H1 (cell line): Measurements from ENCODE around the gene TMEM130. TPM values are rescaled to one million over a fixed set of nuclear protein-coding genes. Genes with fewer than 3 reads are reported as not detected.

Experiments
- CTCF ChIA-PET: fragments of 300-600 bp; sonication (Branson Sonifier 250); formaldehyde crosslinking; loops from one replicate; lab custom pipeline; 2021; ENCODE audit not compliant: partially characterized antibody; lab: Charles Lee
- POLR2A ChIA-PET: fragments of 300-600 bp; sonication (Branson Sonifier 250); formaldehyde crosslinking; loops from one replicate; lab custom pipeline; 2021; ENCODE audit warnings: inconsistent platforms; ENCODE audit not compliant: partially characterized antibody; lab: Charles Lee
- DNase-seq, 2 experiments: peaks; one replicate each; pipeline versions ENCODE4 v3.0.0 to v3.0.0-alpha.2; 2010 to 2022; ENCODE audit warnings: low spot score in 2 of 2, low read depth in 1 of 2, mixed read lengths in 1 of 2
- FAIRE-seq: peaks from 2 replicates; lab custom pipeline; 2011; peaks lifted over from hg19 to GRCh38; lab: Jason Lieb, UNC
- H2AFZ ChIP-seq: 2 replicates; pipeline ENCODE4 v1.8.1; 2012; ENCODE audit warnings: low read length, inconsistent platforms
- H2AK5ac ChIP-seq: 2 replicates; pipeline ENCODE4 v1.6.1; 2013; ENCODE audit warnings: low read depth, low read length
- H2BK120ac ChIP-seq: replicated peaks from 2 replicates; pipeline ENCODE3; 2013; ENCODE audit warnings: low read depth, low read length, inconsistent platforms
- H2BK12ac ChIP-seq: 2 replicates; pipeline ENCODE4 v1.6.1; 2013; ENCODE audit warnings: low read depth, low read length
- H2BK15ac ChIP-seq: 2 replicates; pipeline ENCODE4 v1.6.1; 2013; ENCODE audit warnings: low read length
- H2BK20ac ChIP-seq: 2 replicates; pipeline ENCODE4 v1.6.1; 2013; ENCODE audit warnings: low read length
- H2BK5ac ChIP-seq: 2 replicates; pipeline ENCODE4 v1.6.1; 2013; ENCODE audit warnings: low read depth, low read length
- H3K14ac ChIP-seq: 2 replicates; pipeline ENCODE4 v1.6.1; 2013; ENCODE audit warnings: inconsistent platforms; ENCODE audit not compliant: insufficient read length
- H3K18ac ChIP-seq: 2 replicates; pipeline ENCODE4 v1.6.1; 2013; ENCODE audit warnings: low read length; ENCODE audit errors: extremely low read depth
- H3K23ac ChIP-seq: 2 replicates; pipeline ENCODE4 v1.6.1; 2013; ENCODE audit warnings: inconsistent platforms; ENCODE audit not compliant: insufficient read length
- H3K23me2 ChIP-seq: 2 replicates; pipeline ENCODE4 v1.6.1; 2013; ENCODE audit warnings: low read depth, low read length
- H3K27ac ChIP-seq: 2 replicates; pipeline ENCODE4 v1.6.1; 2011; ENCODE audit warnings: low read depth, low read length, inconsistent platforms
- H3K27me3 ChIP-seq, 4 experiments: replicated peaks in 1 of 4; 1 replicate in 1 of 4; 2 replicates in 3 of 4; pipeline versions ENCODE4 v1.6.1 to v1.8.1; 2011 to 2013; ENCODE audit warnings: low read length in 3 of 4, mild to moderate bottlenecking in 3 of 4, inconsistent platforms in 2 of 4, mixed read lengths in 2 of 4, moderate library complexity in 1 of 4; ENCODE audit not compliant: control insufficient read depth in 3 of 4, insufficient read depth in 3 of 4; ENCODE audit errors: extremely low read depth in 1 of 4
- H3K36me3 ChIP-seq, 4 experiments: 2 replicates each; pipeline versions ENCODE4 v1.6.1 to v1.8.1; 2011 to 2013; ENCODE audit warnings: mild to moderate bottlenecking in 4 of 4, low read length in 3 of 4, moderate library complexity in 2 of 4, control low read depth in 1 of 4, inconsistent platforms in 1 of 4; ENCODE audit not compliant: insufficient read depth in 4 of 4, control insufficient read depth in 2 of 4
- H3K4ac ChIP-seq: replicated peaks from 2 replicates; pipeline ENCODE3; 2013; ENCODE audit warnings: low read length, low read depth, mixed read lengths, inconsistent platforms; ENCODE audit not compliant: insufficient read length
- H3K4me1 ChIP-seq, 4 experiments: replicated peaks in 1 of 4; 1 replicate in 1 of 4; 2 replicates in 3 of 4; pipeline versions ENCODE4 v1.6.1 to v1.8.1; 2011 to 2013; ENCODE audit warnings: low read length in 3 of 4, inconsistent platforms in 2 of 4, mixed read lengths in 1 of 4; ENCODE audit not compliant: insufficient read depth in 4 of 4, control insufficient read depth in 3 of 4
- H3K4me2 ChIP-seq, 2 experiments: 2 replicates each; pipeline versions ENCODE4 v1.6.1 to v1.8.1; 2011 to 2013; ENCODE audit warnings: low read depth in 2 of 2, low read length in 2 of 2, control low read depth in 1 of 2, inconsistent platforms in 1 of 2, mild to moderate bottlenecking in 1 of 2; ENCODE audit not compliant: insufficient read depth in 1 of 2
- H3K4me3 ChIP-seq, 4 experiments: fragments of 200-600, 300-600 bp in 1 of 4; sonication (generic), shearing (Covaris generic), sonication (Bioruptor Twin) in 1 of 4; 2 replicates each; pipeline versions ENCODE4 v1.5.1 to v1.8.1; 2011 to 2016; ENCODE audit warnings: low read length in 4 of 4, low read depth in 3 of 4, control low read depth in 2 of 4, inconsistent platforms in 2 of 4, mild to moderate bottlenecking in 2 of 4, mixed read lengths in 1 of 4, moderate library complexity in 1 of 4; ENCODE audit not compliant: insufficient read depth in 2 of 4; ENCODE audit errors: extremely low read depth in 1 of 4
- H3K56ac ChIP-seq: replicated peaks from 2 replicates; pipeline ENCODE3; 2013; ENCODE audit warnings: low read depth, mild to moderate bottlenecking, mixed read lengths, low read length, inconsistent platforms; ENCODE audit not compliant: insufficient read length
- H3K79me1 ChIP-seq: 2 replicates; pipeline ENCODE4 v1.6.1; 2013; ENCODE audit warnings: low read depth, low read length, control low read depth
- H3K79me2 ChIP-seq, 2 experiments: 2 replicates each; pipeline versions ENCODE4 v1.6.1 to v1.8.1; 2012 to 2013; ENCODE audit warnings: low read length in 2 of 2, mild to moderate bottlenecking in 2 of 2, inconsistent platforms in 1 of 2; ENCODE audit not compliant: insufficient read depth in 2 of 2, control insufficient read depth in 1 of 2
- H3K9ac ChIP-seq, 4 experiments: replicated peaks in 1 of 4; 1 replicate in 1 of 4; 2 replicates in 3 of 4; pipeline versions ENCODE4 v1.6.1 to v1.8.1; 2011 to 2013; ENCODE audit warnings: low read depth in 3 of 4, low read length in 3 of 4, control low read depth in 2 of 4, mild to moderate bottlenecking in 2 of 4, moderate library complexity in 2 of 4, inconsistent platforms in 1 of 4; ENCODE audit errors: extremely low read depth in 1 of 4
- H3K9me3 ChIP-seq, 2 experiments: 2 replicates each; pipeline versions ENCODE4 v1.6.1 to v1.8.1; 2012 to 2013; ENCODE audit warnings: mild to moderate bottlenecking in 2 of 2, moderate library complexity in 2 of 2, control low read depth in 1 of 2, inconsistent platforms in 1 of 2, low read depth in 1 of 2, low read length in 1 of 2, mixed read lengths in 1 of 2; ENCODE audit not compliant: insufficient read depth in 2 of 2
- H4K20me1 ChIP-seq, 2 experiments: replicated peaks in 1 of 2; 2 replicates each; pipeline versions ENCODE3 to v1.8.1; 2011 to 2013; ENCODE audit warnings: inconsistent platforms in 2 of 2, low read length in 2 of 2, mild to moderate bottlenecking in 1 of 2; ENCODE audit not compliant: insufficient read depth in 2 of 2, control insufficient read depth in 1 of 2
- H4K5ac ChIP-seq: 2 replicates; pipeline ENCODE4 v1.6.1; 2013; ENCODE audit warnings: low read length, low read depth, mixed read lengths, inconsistent platforms; ENCODE audit not compliant: insufficient read length
- H4K8ac ChIP-seq: 2 replicates; pipeline ENCODE4 v1.8.0; 2013; ENCODE audit warnings: mild to moderate bottlenecking, moderate library complexity, low read length, inconsistent platforms; ENCODE audit not compliant: insufficient read depth; ENCODE audit errors: extremely low read depth
- H4K91ac ChIP-seq: replicated peaks from 2 replicates; pipeline ENCODE3; 2013; ENCODE audit warnings: low read length, mixed read lengths, inconsistent platforms; ENCODE audit not compliant: insufficient read length
- JUN ChIP-seq: IDR thresholded peaks from 2 replicates; pipeline ENCODE4 v1.6.1; 2011; ENCODE audit warnings: low read depth, mild to moderate bottlenecking, improper control_type of control experiment, low read length
- WGBS, 2 experiments: shearing (Covaris generic) in 1 of 2; methylation state at CpG; one replicate each; pipeline versions ENCODE4 v1.1.6 to v1.1.7; 2013 to 2015; ENCODE audit warnings: low lambda C conversion rate in 2 of 2, mixed read lengths in 2 of 2, inconsistent platforms in 1 of 2, low coverage in 1 of 2, missing lambda C conversion rate in 1 of 2; ENCODE audit not compliant: insufficient replicate concordance in 2 of 2, insufficient coverage in 1 of 2, insufficient read length in 1 of 2; ENCODE audit errors: extremely low coverage in 1 of 2, missing lambda C conversion rate in 1 of 2; 5-methylcytosine and 5-hydroxymethylcytosine counted together
- polyA plus RNA-seq, 7 experiments: library from polyadenylated mRNA; depleted of rRNA in 3 of 7; stranded (reverse) in 5 of 7; unstranded in 2 of 7; fragments of >200 nt in 5 of 7; fragments of 200-250 nt in 2 of 7; gene quantifications; 1 replicate in 5 of 7; 2 replicates in 1 of 7; 4 replicates in 1 of 7; pipeline versions ENCODE4 v1.2.1 to v1.2.3, GENCODE V29; 2011 to 2013; ENCODE audit warnings: missing spikeins in 2 of 7, mixed read lengths in 2 of 7
- total RNA-seq: library from RNA; stranded (reverse); fragmentation: NEBNext Ultra II Directional; extraction: Animal tissue kit (Norgen Biotek cat#: 25700); gene quantifications from 2 replicates; pipeline ENCODE4 v1.2.1, GENCODE V29; 2021
- TF ChIP-seq, protein P1 (sequence below): IDR thresholded peaks from 2 replicates; pipeline ENCODE4 v1.6.1; 2011; ENCODE audit warnings: low read length, improper control_type of control experiment

TMEM130 gene
- total and polyA plus RNA-seq, 2 of the 8 experiments (the other 6 are each of a cell fraction or from before 2014, with no cell fraction given), result 2.9 to 6.6 TPM

DNA sequence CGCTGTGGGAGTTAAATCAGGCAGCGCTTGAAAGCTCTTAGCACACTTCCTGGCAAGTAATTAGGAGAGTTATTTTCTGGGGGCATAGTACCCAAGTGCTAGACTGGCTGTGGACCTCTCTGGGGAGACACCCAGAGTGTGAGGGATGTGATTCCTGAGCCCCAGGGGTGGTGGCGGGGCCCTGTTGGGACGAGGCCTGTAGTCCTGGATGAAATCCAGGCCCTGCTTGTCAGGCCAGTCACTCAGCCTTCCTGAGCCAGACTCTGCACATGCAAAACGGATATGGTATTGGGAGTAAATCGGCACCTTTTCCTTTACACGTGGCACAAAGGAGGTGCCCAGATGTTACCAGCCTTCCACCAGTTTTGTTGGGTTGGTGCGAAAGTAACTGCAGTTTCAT is 39.7 kb upstream of the TMEM130 start:
- DNase-seq (no peak), FAIRE-seq (no peak)
- H2BK5ac ChIP-seq, result no peak overlapping the region
- no peaks in the 10 kb centered on the region for H3K27me3 ChIP-seq
- H3K9me3 ChIP-seq, result peaks cover 0 to 4% of the 10 kb centered on the region in 2 experiments; a peak in 2 of 4 replicates
- no peak overlapping the region for H3K4me2 ChIP-seq
- no peak overlapping the region for H3K56ac ChIP-seq
- H4K5ac ChIP-seq, result no peak overlapping the region
- H3K18ac ChIP-seq, result no peak overlapping the region
- no peak overlapping the region for H2AK5ac ChIP-seq
- ChIA-PET CTCF (no interaction called here), POLR2A (interaction anchor here (0.6 to 1.5 kb wide), 2 partner anchors 9 to 31 kb away, joined by 3 read pairs; partner anchors contain the start of gene TRRAP)
- no peak overlapping the region for H3K27ac ChIP-seq
- H3K4me3 ChIP-seq, result no peak overlapping the region
- no peaks in the 10 kb centered on the region for H3K4me1 ChIP-seq
- no peak overlapping the region for H2BK12ac ChIP-seq
- no peak overlapping the region for H2AFZ ChIP-seq
- H2BK120ac ChIP-seq, result no peak overlapping the region
- no peak overlapping the region for H3K23ac ChIP-seq
- 94% methylated on average over 8 of the region's 8 CpGs; no CpG with 5 or more reads in 1 of the 2 experiments for WGBS, 2 experiments
- no peak overlapping the region for H2BK20ac ChIP-seq
- no peaks in the 10 kb centered on the region for H3K23me2 ChIP-seq
- H4K8ac ChIP-seq, result no peak overlapping the region
- no peak overlapping the region for H2BK15ac ChIP-seq
- H3K79me2 ChIP-seq, result no peaks in the 10 kb centered on the region
- no peak overlapping the region for H3K4ac ChIP-seq
- no peak overlapping the region for H4K91ac ChIP-seq
- H4K20me1 ChIP-seq, result peaks cover 0 to 2% of the 10 kb centered on the region in 2 experiments
- H3K14ac ChIP-seq, result no peak overlapping the region
- no peak overlapping the region for H3K9ac ChIP-seq
- H3K36me3 ChIP-seq, result peaks cover 43 to 95% (median 74%) of the 10 kb centered on the region in 4 experiments
- no peaks in the 10 kb centered on the region; the same call in 1 of the 2 replicates for H3K79me1 ChIP-seq
- TF ChIP-seq, protein P1, sequence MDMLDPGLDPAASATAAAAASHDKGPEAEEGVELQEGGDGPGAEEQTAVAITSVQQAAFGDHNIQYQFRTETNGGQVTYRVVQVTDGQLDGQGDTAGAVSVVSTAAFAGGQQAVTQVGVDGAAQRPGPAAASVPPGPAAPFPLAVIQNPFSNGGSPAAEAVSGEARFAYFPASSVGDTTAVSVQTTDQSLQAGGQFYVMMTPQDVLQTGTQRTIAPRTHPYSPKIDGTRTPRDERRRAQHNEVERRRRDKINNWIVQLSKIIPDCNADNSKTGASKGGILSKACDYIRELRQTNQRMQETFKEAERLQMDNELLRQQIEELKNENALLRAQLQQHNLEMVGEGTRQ, result no peak
- TF ChIP-seq JUN, result no peak
